Trophoblast cell (in vitro differentiated cells and primary cell): ENCODE measurements around the gene MYT1.

Source experiments
- DNase-seq, 2 donors: peaks; one replicate each; pipeline ENCODE4 v3.0.0-alpha.2; 2016
- H2AFZ ChIP-seq: 2 replicates; pipeline ENCODE4 v1.6.1; 2013; ENCODE audit warnings: low read length, moderate library complexity, mild to moderate bottlenecking; ENCODE audit not compliant: insufficient read depth, poor library complexity
- H2AK5ac ChIP-seq: 2 replicates; pipeline ENCODE4 v1.6.1; 2013; ENCODE audit warnings: mild to moderate bottlenecking, low read length
- H2BK120ac ChIP-seq: 2 replicates; pipeline ENCODE4 v1.6.1; 2013; ENCODE audit warnings: low read length, mild to moderate bottlenecking, moderate library complexity; ENCODE audit not compliant: insufficient read depth, poor library complexity
- H2BK12ac ChIP-seq: 2 replicates; pipeline ENCODE4 v1.6.1; 2013; ENCODE audit warnings: mild to moderate bottlenecking, low read length, moderate library complexity
- H2BK5ac ChIP-seq: 2 replicates; pipeline ENCODE4 v1.6.1; 2013; ENCODE audit warnings: low read length, low read depth, moderate library complexity, mild to moderate bottlenecking; ENCODE audit not compliant: poor library complexity
- H3K14ac ChIP-seq: 2 replicates; pipeline ENCODE4 v1.6.1; 2013; ENCODE audit warnings: mild to moderate bottlenecking, low read length
- H3K18ac ChIP-seq: 2 replicates; pipeline ENCODE4 v1.6.1; 2013; ENCODE audit warnings: mild to moderate bottlenecking, low read length
- H3K23ac ChIP-seq: 2 replicates; pipeline ENCODE4 v1.6.1; 2013; ENCODE audit warnings: low read length
- H3K27ac ChIP-seq: 2 replicates; pipeline ENCODE4 v1.5.1; 2013; ENCODE audit warnings: low read depth, mild to moderate bottlenecking, inconsistent platforms, low read length, moderate library complexity
- H3K27me3 ChIP-seq: 2 replicates; pipeline ENCODE4 v1.6.1; 2013; ENCODE audit warnings: inconsistent platforms, mild to moderate bottlenecking, low read length, moderate library complexity; ENCODE audit not compliant: insufficient read depth
- H3K36me3 ChIP-seq, 2 experiments: 1 replicate in 1 of 2; 2 replicates in 1 of 2; pipeline ENCODE4 v1.6.1; 2013; ENCODE audit warnings: low read length in 2 of 2, mild to moderate bottlenecking in 2 of 2, moderate library complexity in 1 of 2; ENCODE audit not compliant: insufficient read depth in 2 of 2, control insufficient read depth in 1 of 2
- H3K4ac ChIP-seq: 2 replicates; pipeline ENCODE4 v1.6.1; 2013; ENCODE audit warnings: low read depth, mild to moderate bottlenecking, low read length, moderate library complexity
- H3K4me1 ChIP-seq, 2 experiments: 1 replicate in 1 of 2; 2 replicates in 1 of 2; pipeline ENCODE4 v1.6.1; 2013; ENCODE audit warnings: low read length in 2 of 2, mild to moderate bottlenecking in 2 of 2, moderate library complexity in 1 of 2; ENCODE audit not compliant: insufficient read depth in 2 of 2, control insufficient read depth in 1 of 2
- H3K4me2 ChIP-seq: 2 replicates; pipeline ENCODE4 v1.6.1; 2013; ENCODE audit warnings: inconsistent platforms, mild to moderate bottlenecking, low read length, moderate library complexity
- H3K4me3 ChIP-seq: 2 replicates; pipeline ENCODE4 v1.5.1; 2013; ENCODE audit warnings: mild to moderate bottlenecking, low read depth, low read length, inconsistent platforms
- H3K79me1 ChIP-seq: one replicate; pipeline ENCODE4 v1.6.1; 2013; ENCODE audit warnings: low read length
- H3K79me2 ChIP-seq: 2 replicates; pipeline ENCODE4 v1.6.1; 2013; ENCODE audit warnings: low read length, mild to moderate bottlenecking; ENCODE audit not compliant: control insufficient read depth, insufficient read depth, poor library complexity
- H3K9ac ChIP-seq: 2 replicates; pipeline ENCODE4 v1.6.1; 2013; ENCODE audit warnings: mild to moderate bottlenecking, low read length
- H3K9me3 ChIP-seq: 2 replicates; pipeline ENCODE4 v1.6.1; 2013; ENCODE audit warnings: low read depth, mild to moderate bottlenecking, control low read depth, inconsistent platforms, low read length; ENCODE audit not compliant: insufficient read depth
- H4K12ac ChIP-seq: 2 replicates; pipeline ENCODE4 v1.6.1; 2013; ENCODE audit warnings: low read depth, mild to moderate bottlenecking, low read length, moderate library complexity
- H4K8ac ChIP-seq: 2 replicates; pipeline ENCODE4 v1.6.1; 2013; ENCODE audit warnings: low read depth, mild to moderate bottlenecking, low read length, moderate library complexity
- H4K91ac ChIP-seq: one replicate; pipeline ENCODE4 v1.6.1; 2013; ENCODE audit warnings: low read depth, mild to moderate bottlenecking, low read length, moderate library complexity
- WGBS: extraction: QIAGEN DNeasy Blood & Tissue Kit; methylation state at CpG from one replicate; pipeline ENCODE4 v1.1.7; 2013; ENCODE audit warnings: missing lambda C conversion rate; ENCODE audit not compliant: insufficient read length, insufficient coverage; ENCODE audit errors: extremely low coverage; 5-methylcytosine and 5-hydroxymethylcytosine counted together

Gene MYT1

GRCh38 chr20:64156886-64157875 lies 7.1 kb upstream of the MYT1 start:
- no peak overlapping the region for H3K4me2 ChIP-seq
- no peak overlapping the region for H3K27ac ChIP-seq
- H3K4ac ChIP-seq: no peak overlapping the region
- no peak overlapping the region for H2BK12ac ChIP-seq
- no peak overlapping the region for H2BK5ac ChIP-seq
- H2AK5ac ChIP-seq: no peak overlapping the region
- H2AFZ ChIP-seq: no peak overlapping the region
- no peak for DNase-seq
- peaks cover 7% of the 10 kb centered on the region for H3K27me3 ChIP-seq
- H3K79me2 ChIP-seq: no peaks in the 10 kb centered on the region
- no peak overlapping the region for H4K12ac ChIP-seq
- peaks cover 7% of the 10 kb centered on the region for H3K9me3 ChIP-seq
- H3K23ac ChIP-seq: no peak overlapping the region
- H3K36me3 ChIP-seq: no peaks in the 10 kb centered on the region
- H3K4me1 ChIP-seq: no peaks in the 10 kb centered on the region
- H3K79me1 ChIP-seq: no peaks in the 10 kb centered on the region
- H2BK120ac ChIP-seq: no peak overlapping the region
- H4K91ac ChIP-seq: no peak overlapping the region
- H3K4me3 ChIP-seq: peak overlapping the region; percentile 40
- no peak overlapping the region for H4K8ac ChIP-seq
- no CpG with 5 or more reads among the region's 27 CpGs for WGBS
- no peak overlapping the region for H3K18ac ChIP-seq
- no peak overlapping the region for H3K9ac ChIP-seq
- no peak overlapping the region for H3K14ac ChIP-seq

DNA sequence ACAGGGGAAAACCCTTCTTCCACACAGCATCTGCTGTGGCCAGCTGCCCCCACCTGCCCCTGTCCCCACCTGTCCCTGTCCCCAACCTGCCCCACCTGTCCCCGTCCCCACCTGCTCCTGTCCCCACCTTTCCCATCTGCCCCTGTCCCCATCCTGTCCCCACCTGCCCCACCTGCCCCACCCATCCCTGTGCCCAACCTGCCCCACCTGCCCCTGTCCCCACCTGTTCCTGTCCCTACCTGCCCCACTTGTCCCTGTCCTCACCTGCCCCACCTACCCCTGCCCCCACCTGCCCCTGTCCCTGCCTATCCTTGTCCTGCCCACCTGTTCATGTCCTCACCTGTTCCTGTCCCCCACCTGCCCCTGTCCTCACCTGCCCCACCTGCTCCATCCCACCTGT lies 6.4 kb upstream of the MYT1 start:
- WGBS: no CpG with 5 or more reads among the region's 1 CpG
- no peak for DNase-seq

GRCh38 chr20:64158346-64159285 lies 5.6 kb upstream of the MYT1 start:
- Histone ChIP-seq H3K4me1 (no peaks in the 10 kb centered on the region), H2AFZ (no peak overlapping the region), H3K9me3 (peaks cover 4% of the 10 kb centered on the region), H3K27me3 (peaks cover 13% of the 10 kb centered on the region), H3K23ac (no peak overlapping the region), H4K12ac (no peak overlapping the region), H3K18ac (no peak overlapping the region), H3K27ac (no peak overlapping the region), H4K91ac (no peak overlapping the region), H2BK12ac (no peak overlapping the region), H2BK5ac (no peak overlapping the region), H3K79me2 (no peaks in the 10 kb centered on the region), H3K4me3 (no peak overlapping the region), H2BK120ac (no peak overlapping the region), H3K14ac (no peak overlapping the region), H2AK5ac (no peak overlapping the region), H3K4ac (no peak overlapping the region), H3K4me2 (no peak overlapping the region), H3K9ac (no peak overlapping the region), H3K36me3 (no peaks in the 10 kb centered on the region), H3K79me1 (no peaks in the 10 kb centered on the region), H4K8ac (no peak overlapping the region)
- DNase-seq: no peak
- WGBS: no CpG with 5 or more reads among the region's 9 CpGs

More for the DNA sequence above, 6.4 kb upstream of the MYT1 start:
- Histone ChIP-seq H3K4ac (no peak overlapping the region), H3K27ac (no peak overlapping the region), H3K36me3 (no peaks in the 10 kb centered on the region), H4K91ac (no peak overlapping the region), H2AK5ac (no peak overlapping the region), H3K4me1 (no peaks in the 10 kb centered on the region), H4K8ac (no peak overlapping the region), H3K4me2 (no peak overlapping the region), H3K18ac (no peak overlapping the region), H3K79me2 (no peaks in the 10 kb centered on the region), H4K12ac (no peak overlapping the region), H2BK5ac (no peak overlapping the region), H3K9me3 (peaks cover 7% of the 10 kb centered on the region), H3K79me1 (no peaks in the 10 kb centered on the region), H2BK12ac (no peak overlapping the region), H3K23ac (no peak overlapping the region), H2AFZ (no peak overlapping the region), H3K14ac (no peak overlapping the region), H3K27me3 (peaks cover 13% of the 10 kb centered on the region), H2BK120ac (no peak overlapping the region), H3K4me3 (no peak overlapping the region), H3K9ac (no peak overlapping the region)

DNA sequence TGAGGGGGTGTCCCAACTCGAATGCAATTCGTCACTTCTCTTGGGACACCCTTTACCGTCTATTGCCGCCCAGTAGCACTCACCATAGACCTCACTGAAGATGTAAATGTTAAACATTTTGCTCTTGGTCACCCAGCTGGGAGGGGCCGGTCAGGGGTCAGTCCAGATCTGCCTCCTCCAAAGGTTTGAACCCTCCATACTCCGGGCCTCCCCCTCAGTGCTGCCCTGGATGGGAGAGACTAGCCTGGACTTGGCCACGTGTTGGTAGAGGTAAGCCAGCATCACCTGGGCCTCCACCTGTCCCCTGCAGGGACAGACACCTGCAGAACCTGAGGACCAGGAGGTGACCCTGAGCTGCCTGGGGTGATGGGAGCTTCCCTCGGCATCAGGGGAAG lies 5.0 kb upstream of the MYT1 start:
- H2BK120ac ChIP-seq: no peak overlapping the region
- no peak for DNase-seq
- no peak overlapping the region for H3K4me3 ChIP-seq
- no peaks in the 10 kb centered on the region for H3K36me3 ChIP-seq
- H2BK5ac ChIP-seq: no peak overlapping the region
- no peak overlapping the region for H3K4me2 ChIP-seq
- H3K27ac ChIP-seq: no peak overlapping the region
- H3K23ac ChIP-seq: no peak overlapping the region
- WGBS: no CpG with 5 or more reads among the region's 8 CpGs
- no peak overlapping the region for H4K91ac ChIP-seq
- H3K18ac ChIP-seq: no peak overlapping the region
- H3K79me2 ChIP-seq: no peaks in the 10 kb centered on the region
- H3K79me1 ChIP-seq: no peaks in the 10 kb centered on the region
- H4K8ac ChIP-seq: no peak overlapping the region
- no peak overlapping the region for H2BK12ac ChIP-seq
- H3K9ac ChIP-seq: no peak overlapping the region
- H2AFZ ChIP-seq: no peak overlapping the region
- no peak overlapping the region for H4K12ac ChIP-seq
- peaks cover 13% of the 10 kb centered on the region for H3K27me3 ChIP-seq
- no peak overlapping the region for H3K4ac ChIP-seq
- H3K4me1 ChIP-seq: no peaks in the 10 kb centered on the region
- peaks cover 2% of the 10 kb centered on the region for H3K9me3 ChIP-seq
- no peak overlapping the region for H2AK5ac ChIP-seq
- no peak overlapping the region for H3K14ac ChIP-seq
